Fibroblast of lung (primary cell): Measurements from ENCODE around the gene GJA10. TPM values are rescaled to one million over a fixed set of nuclear protein-coding genes. Genes with fewer than 3 reads are reported as not detected.
"Not testable (repeated sequence)": the region's sequence is repeated elsewhere in the genome, so short reads cannot be mapped to it uniquely, and the experiment has no call there.

ENCODE experiments used
- DNase-seq, 2 donors: peaks; one replicate each; pipeline versions ENCODE4 v3.0.0 to v3.0.0-alpha.2; 2010; ENCODE audit warnings: low read depth in 2 of 2
- H2AFZ ChIP-seq: 2 replicates; pipeline ENCODE4 v1.5.1; 2012; ENCODE audit warnings: low read length, control low read depth, inconsistent platforms
- H3K27ac ChIP-seq: 2 replicates; pipeline ENCODE4 v1.5.1; 2011; ENCODE audit warnings: low read length, control low read depth; ENCODE audit not compliant: insufficient read depth
- H3K27me3 ChIP-seq: 2 replicates; pipeline ENCODE4 v1.5.1; 2011; ENCODE audit warnings: mild to moderate bottlenecking, low read length; ENCODE audit not compliant: control insufficient read depth, insufficient read depth
- H3K36me3 ChIP-seq: 2 replicates; pipeline ENCODE4 v1.5.1; 2011; ENCODE audit warnings: low read length; ENCODE audit not compliant: control insufficient read depth, insufficient read depth
- H3K4me1 ChIP-seq: 2 replicates; pipeline ENCODE4 v1.5.1; 2011; ENCODE audit warnings: low read length; ENCODE audit not compliant: control insufficient read depth, insufficient read depth; ENCODE audit errors: extremely low read depth
- H3K4me2 ChIP-seq: 2 replicates; pipeline ENCODE4 v1.5.1; 2011; ENCODE audit warnings: low read length, control low read depth; ENCODE audit not compliant: insufficient read depth; ENCODE audit errors: extremely low read depth
- H3K4me3 ChIP-seq, 4 experiments: fragments of 200-600 bp in 1 of 4; sonication (generic) in 1 of 4; replicated peaks in 1 of 4; 2 replicates each; pipeline ENCODE4 v1.5.1; 2011 to 2016; ENCODE audit warnings: low read length in 4 of 4, low read depth in 3 of 4, mild to moderate bottlenecking in 3 of 4, control low read depth in 2 of 4, inconsistent platforms in 1 of 4, mixed read lengths in 1 of 4; ENCODE audit not compliant: insufficient read depth in 1 of 4; ENCODE audit errors: control extremely low read depth in 1 of 4
- H3K79me2 ChIP-seq: 2 replicates; pipeline ENCODE4 v1.5.1; 2012; ENCODE audit warnings: mild to moderate bottlenecking, low read length, inconsistent platforms; ENCODE audit not compliant: control insufficient read depth, insufficient read depth
- H3K9ac ChIP-seq: 2 replicates; pipeline ENCODE4 v1.5.1; 2011; ENCODE audit warnings: mild to moderate bottlenecking, low read length, control low read depth; ENCODE audit not compliant: insufficient read depth
- H3K9me3 ChIP-seq: 2 replicates; pipeline ENCODE4 v1.5.1; 2012; ENCODE audit warnings: low read depth, low read length; ENCODE audit not compliant: control insufficient read depth, insufficient read depth
- H4K20me1 ChIP-seq: 2 replicates; pipeline ENCODE4 v1.5.1; 2011; ENCODE audit warnings: low read length; ENCODE audit not compliant: control insufficient read depth, insufficient read depth; ENCODE audit errors: extremely low read depth
- EZH2 ChIP-seq: IDR thresholded peaks from 2 replicates; pipeline ENCODE4 v1.5.1; 2012; ENCODE audit warnings: low read length, control low read depth, mild to moderate bottlenecking; ENCODE audit errors: missing control alignments
- polyA minus RNA-seq: library from RNA; depleted of rRNA, polyadenylated mRNA; stranded (reverse); fragments of >200 nt; gene quantifications from 2 replicates; pipeline ENCODE4 v1.2.3, GENCODE V29; 2011; ENCODE audit warnings: low replicate concordance
- polyA plus RNA-seq, 2 donors: library from polyadenylated mRNA; depleted of rRNA in 1 of 2; stranded (reverse) in 1 of 2; unstranded in 1 of 2; fragments of >200 nt; gene quantifications; 2 replicates each; pipeline ENCODE4 v1.2.1, GENCODE V29; 2011 to 2012; ENCODE audit warnings: missing spikeins in 1 of 2
- total RNA-seq: library from RNA; depleted of rRNA; stranded (reverse); fragments of >200 nt; gene quantifications from 2 replicates; pipeline ENCODE4 v1.2.1, GENCODE V29; 2014
- TF ChIP-seq, protein P1 (sequence below), 2 donors: IDR thresholded peaks in 1 of 2; conservative IDR thresholded peaks in 1 of 2; 1 replicate in 1 of 2; 2 replicates in 1 of 2; pipeline ENCODE4 v1.5.1; 2011 to 2012; ENCODE audit warnings: low read length in 2 of 2, control low read depth in 1 of 2, inconsistent platforms in 1 of 2, low read depth in 1 of 2, mild to moderate bottlenecking in 1 of 2

Gene GJA10
- not detected in 2 replicates for total RNA-seq
- not detected in 2 replicates for polyA plus RNA-seq
- not detected in 2 replicates for polyA plus RNA-seq (2012)
- not detected in 2 replicates for polyA minus RNA-seq

DNA sequence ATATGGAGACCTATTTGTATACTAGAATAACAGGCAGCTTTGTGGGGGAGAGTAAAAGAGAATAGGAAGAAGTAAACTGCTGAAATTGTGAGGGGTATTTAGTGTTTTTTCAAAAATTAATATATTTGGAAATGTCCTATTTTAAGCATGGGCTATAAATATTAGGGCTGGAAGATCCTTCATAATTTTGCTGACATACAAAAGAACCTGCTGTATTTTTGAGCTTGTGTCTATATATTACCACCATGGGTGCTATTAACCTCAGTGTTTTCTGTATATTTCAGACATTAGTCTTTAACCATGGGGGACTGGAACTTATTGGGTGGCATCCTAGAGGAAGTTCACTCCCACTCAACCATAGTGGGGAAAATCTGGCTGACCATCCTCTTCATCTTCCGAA is at the start of gene GJA10:
TSS of gene GJA10 (plus strand) at position 301 of the 400 bp plus-strand sequence. CDS start at position 301, 0 bp downstream.
- no peak within 1 kb of the TSS for H3K9ac ChIP-seq
- no peak for TF ChIP-seq EZH2
- TF ChIP-seq, protein P1, sequence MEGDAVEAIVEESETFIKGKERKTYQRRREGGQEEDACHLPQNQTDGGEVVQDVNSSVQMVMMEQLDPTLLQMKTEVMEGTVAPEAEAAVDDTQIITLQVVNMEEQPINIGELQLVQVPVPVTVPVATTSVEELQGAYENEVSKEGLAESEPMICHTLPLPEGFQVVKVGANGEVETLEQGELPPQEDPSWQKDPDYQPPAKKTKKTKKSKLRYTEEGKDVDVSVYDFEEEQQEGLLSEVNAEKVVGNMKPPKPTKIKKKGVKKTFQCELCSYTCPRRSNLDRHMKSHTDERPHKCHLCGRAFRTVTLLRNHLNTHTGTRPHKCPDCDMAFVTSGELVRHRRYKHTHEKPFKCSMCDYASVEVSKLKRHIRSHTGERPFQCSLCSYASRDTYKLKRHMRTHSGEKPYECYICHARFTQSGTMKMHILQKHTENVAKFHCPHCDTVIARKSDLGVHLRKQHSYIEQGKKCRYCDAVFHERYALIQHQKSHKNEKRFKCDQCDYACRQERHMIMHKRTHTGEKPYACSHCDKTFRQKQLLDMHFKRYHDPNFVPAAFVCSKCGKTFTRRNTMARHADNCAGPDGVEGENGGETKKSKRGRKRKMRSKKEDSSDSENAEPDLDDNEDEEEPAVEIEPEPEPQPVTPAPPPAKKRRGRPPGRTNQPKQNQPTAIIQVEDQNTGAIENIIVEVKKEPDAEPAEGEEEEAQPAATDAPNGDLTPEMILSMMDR (conservative IDR thresholded peaks at IDR 0.05 in 1 of 2, IDR thresholded peaks at IDR 0.05 in 1 of 2; ENCODE audit: low read depth in 1 of 2, low read length in 2 of 2): no peak
- H3K4me1 ChIP-seq: no peaks in the 10 kb centered on the region
- no peaks in the 10 kb centered on the region for H3K79me2 ChIP-seq
- no peak within 1 kb of the TSS for H2AFZ ChIP-seq
- DNase-seq: no peak
- H3K4me2 ChIP-seq: no peak within 1 kb of the TSS
- no peaks in the 10 kb centered on the region for H3K27me3 ChIP-seq
- no peak within 1 kb of the TSS for H3K4me3 ChIP-seq
- H4K20me1 ChIP-seq: no peaks in the 10 kb centered on the region
- no peaks in the 10 kb centered on the region for H3K36me3 ChIP-seq
- H3K9me3 ChIP-seq: no peaks in the 10 kb centered on the region
- H3K27ac ChIP-seq: no peak within 1 kb of the TSS

DNA sequence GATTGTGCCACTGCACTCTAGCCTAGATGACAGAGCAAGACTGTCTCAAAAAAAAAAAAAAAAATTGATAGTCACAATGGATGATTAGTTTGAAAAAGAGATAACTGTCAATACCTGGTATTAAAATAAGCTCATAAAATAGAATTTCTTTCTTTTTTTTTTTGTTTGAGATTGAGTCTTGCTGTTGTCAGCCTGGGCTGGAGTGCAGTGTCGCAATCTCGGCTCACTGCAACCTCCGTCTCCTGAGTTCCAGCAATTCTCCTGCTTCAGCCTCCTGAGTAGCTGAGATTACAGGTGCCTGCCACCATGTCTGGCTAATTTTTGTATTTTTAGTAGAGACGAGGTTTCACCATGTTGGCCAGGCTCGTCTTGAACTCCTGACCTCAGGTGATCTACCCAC is 46.8 kb upstream of the GJA10 start:
- H3K9me3 ChIP-seq, DNase-seq, H2AFZ ChIP-seq, H3K27me3 ChIP-seq, H3K4me3 ChIP-seq, H3K4me1 ChIP-seq, H4K20me1 ChIP-seq, H3K36me3 ChIP-seq, H3K9ac ChIP-seq, H3K27ac ChIP-seq, H3K4me2 ChIP-seq: not testable (repeated sequence)
- peaks cover 20% of the 10 kb centered on the region for H3K79me2 ChIP-seq

DNA sequence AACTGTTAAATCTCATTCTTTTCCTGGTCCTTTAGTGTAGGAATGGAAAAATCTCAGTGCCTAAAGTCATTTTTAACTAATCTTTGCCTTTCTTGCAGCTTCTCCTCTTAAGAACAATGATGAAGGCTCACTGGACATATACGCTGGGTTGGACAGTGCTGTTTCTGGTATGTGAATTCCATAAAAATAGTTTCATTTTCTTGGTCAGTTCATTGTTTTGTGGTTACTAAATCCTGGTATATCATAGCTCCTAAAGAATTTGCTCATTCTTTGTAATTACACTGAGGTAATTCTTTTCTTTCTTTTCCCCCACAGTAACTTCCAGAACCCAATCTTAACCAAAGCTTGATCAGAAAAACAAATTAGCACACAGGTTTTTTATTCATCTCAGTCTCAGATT is 41.2 kb upstream of the GJA10 start:
- H3K27me3 ChIP-seq: no peaks in the 10 kb centered on the region
- H3K4me1 ChIP-seq: no peaks in the 10 kb centered on the region
- no peaks in the 10 kb centered on the region for H4K20me1 ChIP-seq
- DNase-seq: peak in 1 of 2 donors; percentile 82
- no peak overlapping the region for H3K4me3 ChIP-seq
- H3K27ac ChIP-seq: no peak overlapping the region
- TF ChIP-seq, protein P1 (conservative IDR thresholded peaks at IDR 0.05 in 1 of 2, IDR thresholded peaks at IDR 0.05 in 1 of 2; ENCODE audit: low read depth in 1 of 2, low read length in 2 of 2): no peak
- TF ChIP-seq EZH2: no peak
- H3K79me2 ChIP-seq: peaks cover 2% of the 10 kb centered on the region
- H3K36me3 ChIP-seq: no peaks in the 10 kb centered on the region
- H2AFZ ChIP-seq: no peak overlapping the region
- H3K9ac ChIP-seq: no peak overlapping the region
- no peaks in the 10 kb centered on the region for H3K9me3 ChIP-seq
- no peak overlapping the region for H3K4me2 ChIP-seq
